Chondrocyte (in vitro differentiated cells): Measurements from ENCODE around the gene FAT1. TPM values are rescaled to one million over a fixed set of nuclear protein-coding genes. Genes with fewer than 3 reads are reported as not detected.

Source experiments
- DNase-seq: peaks from one replicate; pipeline ENCODE4 v3.0.0; 2021; ENCODE audit warnings: mixed read lengths, low spot score
- H3K27ac Mint-ChIP-seq: one replicate; pipeline ENCODE4 v1.8.0; 2021; ENCODE audit warnings: mild to moderate bottlenecking, moderate library complexity, mixed read lengths; ENCODE audit not compliant: unreplicated experiment
- H3K27me3 Mint-ChIP-seq: 2 replicates; pipeline ENCODE4 v1.8.0; 2021; ENCODE audit warnings: low read depth, mixed read lengths
- H3K36me3 Mint-ChIP-seq: 2 replicates; pipeline ENCODE4 v1.8.0; 2021; ENCODE audit warnings: low read depth, mixed read lengths
- H3K4me1 Mint-ChIP-seq: 2 replicates; pipeline ENCODE4 v1.8.0; 2021; ENCODE audit warnings: low read depth, mild to moderate bottlenecking, mixed read lengths
- H3K4me3 Mint-ChIP-seq: one replicate; pipeline ENCODE4 v1.8.0; 2021; ENCODE audit warnings: mild to moderate bottlenecking, moderate library complexity, mixed read lengths; ENCODE audit not compliant: unreplicated experiment
- H3K9me3 Mint-ChIP-seq: 2 replicates; pipeline ENCODE4 v1.8.0; 2021; ENCODE audit warnings: low read depth, mixed read lengths
- total RNA-seq: library from RNA; stranded (reverse); gene quantifications from 3 replicates; pipeline ENCODE4 v1.2.1, GENCODE V29; 2021
- TF ChIP-seq, protein P1 (sequence below): fragments of 200-600 bp; sonication (generic); IDR thresholded peaks from 2 replicates; pipeline ENCODE4 v1.5.0; 2021; ENCODE audit warnings: antibody characterized with exemption, mild to moderate bottlenecking, moderate library complexity

The FAT1 gene
- total RNA-seq, 1 donor from 2014 or later, result 671 TPM

DNA sequence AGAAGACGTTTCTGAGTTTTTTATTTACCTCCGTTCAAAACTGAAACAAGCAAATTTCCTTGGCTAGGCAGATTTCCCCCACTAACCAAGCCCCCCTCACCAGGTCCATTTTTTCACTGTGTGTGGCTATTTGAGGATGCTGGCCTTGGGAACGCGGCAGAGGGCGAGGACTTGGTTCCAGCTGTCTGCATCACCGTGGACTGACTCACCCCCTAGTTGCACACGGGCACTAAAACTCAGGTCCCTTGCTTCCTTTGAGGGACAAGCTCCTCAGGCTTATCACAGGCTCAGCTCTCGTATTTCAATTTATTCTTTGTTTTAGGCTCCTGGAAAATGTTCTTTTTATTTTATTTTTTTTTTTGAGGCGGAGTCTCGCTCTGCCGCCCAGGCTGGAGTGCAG is 159.9 kb downstream of the FAT1 start:
- Mint-ChIP-seq H3K36me3 (no peaks in the 10 kb centered on the region), H3K4me1 (no peaks in the 10 kb centered on the region), H3K27ac (no peak overlapping the region), H3K4me3 (no peak overlapping the region), H3K27me3 (no peaks in the 10 kb centered on the region), H3K9me3 (peaks cover 12% of the 10 kb centered on the region)
- DNase-seq, result no peak
- TF ChIP-seq, protein P1, sequence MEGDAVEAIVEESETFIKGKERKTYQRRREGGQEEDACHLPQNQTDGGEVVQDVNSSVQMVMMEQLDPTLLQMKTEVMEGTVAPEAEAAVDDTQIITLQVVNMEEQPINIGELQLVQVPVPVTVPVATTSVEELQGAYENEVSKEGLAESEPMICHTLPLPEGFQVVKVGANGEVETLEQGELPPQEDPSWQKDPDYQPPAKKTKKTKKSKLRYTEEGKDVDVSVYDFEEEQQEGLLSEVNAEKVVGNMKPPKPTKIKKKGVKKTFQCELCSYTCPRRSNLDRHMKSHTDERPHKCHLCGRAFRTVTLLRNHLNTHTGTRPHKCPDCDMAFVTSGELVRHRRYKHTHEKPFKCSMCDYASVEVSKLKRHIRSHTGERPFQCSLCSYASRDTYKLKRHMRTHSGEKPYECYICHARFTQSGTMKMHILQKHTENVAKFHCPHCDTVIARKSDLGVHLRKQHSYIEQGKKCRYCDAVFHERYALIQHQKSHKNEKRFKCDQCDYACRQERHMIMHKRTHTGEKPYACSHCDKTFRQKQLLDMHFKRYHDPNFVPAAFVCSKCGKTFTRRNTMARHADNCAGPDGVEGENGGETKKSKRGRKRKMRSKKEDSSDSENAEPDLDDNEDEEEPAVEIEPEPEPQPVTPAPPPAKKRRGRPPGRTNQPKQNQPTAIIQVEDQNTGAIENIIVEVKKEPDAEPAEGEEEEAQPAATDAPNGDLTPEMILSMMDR, result no peak

DNA sequence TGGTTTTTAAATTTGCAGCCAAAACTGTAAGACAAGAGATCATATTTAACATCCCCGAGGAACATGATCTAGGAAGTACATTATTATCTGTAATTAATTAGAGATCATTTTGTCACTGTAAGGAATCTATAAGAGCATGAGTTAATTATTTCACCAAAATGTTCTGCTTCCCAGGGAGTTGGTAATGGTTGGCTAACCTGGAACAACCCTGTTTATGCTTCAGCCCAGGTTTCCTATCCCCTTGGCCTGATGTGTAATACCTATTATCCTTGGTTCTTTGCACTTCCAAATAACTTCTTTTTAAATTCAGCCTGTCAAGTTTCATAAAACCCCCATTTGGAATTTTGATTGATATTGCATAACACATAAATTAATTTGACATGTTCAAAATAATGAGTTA is 161.9 kb downstream of the FAT1 start:
- Mint-ChIP-seq H3K36me3 (no peaks in the 10 kb centered on the region), H3K9me3 (peaks cover 12% of the 10 kb centered on the region), H3K27ac (no peak overlapping the region), H3K4me1 (peaks cover 16% of the 10 kb centered on the region), H3K27me3 (no peaks in the 10 kb centered on the region), H3K4me3 (no peak overlapping the region)
- TF ChIP-seq, protein P1, result no peak
- DNase-seq, result no peak

GRCh38 chr4:186560647-186561046 is 163.0 kb downstream of the FAT1 start:
- Mint-ChIP-seq H3K9me3 (peaks cover 12% of the 10 kb centered on the region), H3K36me3 (no peaks in the 10 kb centered on the region), H3K4me3 (no peak overlapping the region), H3K27me3 (no peaks in the 10 kb centered on the region), H3K27ac (no peak overlapping the region), H3K4me1 (peaks cover 21% of the 10 kb centered on the region)
- DNase-seq, result no peak
- TF ChIP-seq, protein P1, result no peak

DNA sequence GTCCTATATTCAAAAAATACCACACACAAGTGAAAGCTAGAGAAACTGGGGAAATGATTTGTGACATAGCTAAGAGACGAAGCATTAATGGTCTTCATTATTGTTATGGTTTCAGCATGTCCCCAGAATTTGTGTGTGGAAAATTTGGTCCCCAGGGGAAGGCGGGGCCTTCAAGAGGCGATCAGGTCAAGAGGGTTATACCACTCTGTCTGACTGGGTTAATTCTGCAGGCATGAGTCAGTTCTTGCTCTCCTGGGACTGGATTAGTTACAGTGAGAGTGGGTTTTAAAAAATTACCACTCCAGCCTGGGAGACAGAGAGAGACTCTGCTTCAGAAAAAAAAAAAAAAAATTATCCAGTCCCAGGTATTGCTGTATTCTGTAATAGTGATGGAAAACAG is 166.2 kb downstream of the FAT1 start:
- H3K36me3 Mint-ChIP-seq, result no peaks in the 10 kb centered on the region

DNA sequence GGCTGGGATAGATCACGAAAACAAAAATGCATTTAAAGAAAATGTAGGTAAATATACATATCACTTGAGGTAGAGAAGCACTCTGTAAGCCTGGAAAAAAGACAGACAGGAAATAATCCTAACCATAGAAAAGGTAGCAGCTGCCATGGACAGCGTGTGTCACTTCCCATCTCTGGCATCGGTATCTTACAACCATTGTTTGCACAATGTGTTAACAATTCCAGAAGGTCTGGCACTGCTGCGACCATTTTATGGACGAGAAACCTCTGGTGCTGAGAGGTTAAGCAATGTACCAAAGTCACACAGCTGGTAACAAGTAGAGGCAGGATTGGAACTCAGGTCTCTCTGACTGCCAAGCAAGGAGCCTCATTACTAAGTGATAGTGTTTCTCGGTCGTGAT is 166.6 kb downstream of the FAT1 start:
- Mint-ChIP-seq H3K36me3 (no peaks in the 10 kb centered on the region), H3K4me1 (peaks cover 31% of the 10 kb centered on the region), H3K9me3 (peaks cover 12% of the 10 kb centered on the region), H3K27ac (no peak overlapping the region), H3K27me3 (peaks cover 17% of the 10 kb centered on the region), H3K4me3 (no peak overlapping the region)
- TF ChIP-seq, protein P1, result no peak
- DNase-seq, result no peak

More for the DNA sequence above, 166.2 kb downstream of the FAT1 start:
- Mint-ChIP-seq H3K9me3 (peaks cover 12% of the 10 kb centered on the region), H3K27ac (no peak overlapping the region), H3K4me1 (peaks cover 31% of the 10 kb centered on the region), H3K27me3 (peaks cover 16% of the 10 kb centered on the region), H3K4me3 (no peak overlapping the region)
- DNase-seq, result no peak
- TF ChIP-seq, protein P1, result no peak
